ENCODE data around the gene ABCB7. TPM values are rescaled to one million over a fixed set of nuclear protein-coding genes. Genes with fewer than 3 reads are reported as not detected.
"Not testable (repeated sequence)": the region's sequence is repeated elsewhere in the genome, so short reads cannot be mapped to it uniquely, and the experiment has no call there.

ABCB7 gene
- polyA plus RNA-seq, 3 donors, result 7.1 to 12.4 (median 9.1) TPM

- WGBS, 3 donors, result 93 to 100% (median 94%) methylated on average over 1 of the region's 1 CpG
Measured at GRCh38 chrX:75113664-75114063, 42.4 kb downstream of the ABCB7 start.

GRCh38 chrX:75107863-75108509 lies 48.1 kb downstream of the ABCB7 start:
- WGBS, 3 donors, result 82 to 94% (median 93%) methylated on average over 6 of the region's 6 CpGs
- no peak overlapping the region for H3K27ac ChIP-seq (ENCODE audit: low read depth, low read length)

More at GRCh38 chrX:75113664-75114063, 42.4 kb downstream of the ABCB7 start:
- H3K27ac ChIP-seq (ENCODE audit: low read depth, low read length), result no peak overlapping the region

GRCh38 chrX:75106772-75107171 lies 49.3 kb downstream of the ABCB7 start:
- 82 to 98% (median 96%) methylated on average over 10 of the region's 10 CpGs for WGBS, 3 donors
- H3K27ac ChIP-seq (ENCODE audit: low read depth, low read length), result no peak overlapping the region

- no peak overlapping the region for H3K27ac ChIP-seq (ENCODE audit: low read depth, low read length)
- 65 to 81% (median 70%) methylated on average over 1 of the region's 1 CpG for WGBS, 3 donors
Measured at GRCh38 chrX:75096331-75096730, 59.8 kb downstream of the ABCB7 start.

GRCh38 chrX:75086731-75087195 lies 69.3 kb downstream of the ABCB7 start:
- 62 to 97% (median 69%) methylated on average over 2 of the region's 2 CpGs for WGBS, 3 donors
- H3K27ac ChIP-seq (ENCODE audit: low read depth, low read length), result no peak overlapping the region

- no peak overlapping the region for H3K27ac ChIP-seq (ENCODE audit: low read depth, low read length)
Measured at GRCh38 chrX:75084757-75085156, 71.3 kb downstream of the ABCB7 start.

GRCh38 chrX:75076429-75076828 lies 79.7 kb downstream of the ABCB7 start:
- no peak overlapping the region for H3K27ac ChIP-seq (ENCODE audit: low read depth, low read length)
- 83 to 100% (median 96%) methylated on average over 1 of the region's 1 CpG for WGBS, 3 donors

GRCh38 chrX:75074475-75074874 lies 81.6 kb downstream of the ABCB7 start:
- no peak overlapping the region for H3K27ac ChIP-seq (ENCODE audit: low read depth, low read length)
- WGBS, 3 donors, result 88 to 98% (median 90%) methylated on average over 1 of the region's 1 CpG

- 65 to 88% (median 86%) methylated on average over 3 of the region's 3 CpGs for WGBS, 3 donors
- H3K27ac ChIP-seq (ENCODE audit: low read depth, low read length), result no peak overlapping the region
Measured at GRCh38 chrX:75071334-75071733, 84.7 kb downstream of the ABCB7 start.

- WGBS, 3 donors, result 90 to 97% (median 90%) methylated on average over 2 of the region's 2 CpGs
- no peak overlapping the region for H3K27ac ChIP-seq (ENCODE audit: low read depth, low read length)
Measured at GRCh38 chrX:75067931-75068330, 88.2 kb downstream of the ABCB7 start.

GRCh38 chrX:75061701-75062100 lies 94.4 kb downstream of the ABCB7 start:
- WGBS, 3 donors, result 79 to 100% (median 91%) methylated on average over 1 of the region's 1 CpG
- H3K27ac ChIP-seq (ENCODE audit: low read depth, low read length), result no peak overlapping the region

- 50 to 100% (median 86%) methylated on average over 1 of the region's 1 CpG for WGBS, 3 donors
Measured at GRCh38 chrX:75051047-75051446, 105.0 kb downstream of the ABCB7 start.

GRCh38 chrX:75045369-75045768 lies 110.7 kb downstream of the ABCB7 start:
- no peak overlapping the region for H3K27ac ChIP-seq (ENCODE audit: low read depth, low read length)

More at GRCh38 chrX:75051047-75051446, 105.0 kb downstream of the ABCB7 start:
- H3K27ac ChIP-seq (ENCODE audit: low read depth, low read length), result no peak overlapping the region

- WGBS, 3 donors, result 86 to 100% (median 88%) methylated on average over 2 to 3 of the region's 4 CpGs
- not testable (repeated sequence) for H3K27ac ChIP-seq (ENCODE audit: low read depth, low read length)
Measured at GRCh38 chrX:75044142-75044541, 111.9 kb downstream of the ABCB7 start.

GRCh38 chrX:75038925-75039324 lies 117.2 kb downstream of the ABCB7 start:
- 18 to 69% (median 56%) methylated on average over 1 of the region's 1 CpG for WGBS, 3 donors
- H3K27ac ChIP-seq (ENCODE audit: low read depth, low read length), result no peak overlapping the region

Other genes starting within 250 kb of the ABCB7 start
- under 1 TPM; under 0.01 to 0.41 (median 0.04) TPM for gene NEXMIF, start 230.8 kb downstream of the ABCB7 start, polyA plus RNA-seq
- gene UPRT, start 117.8 kb upstream of the ABCB7 start, polyA plus RNA-seq, result 1 to 10 TPM; 4.5 to 8.7 (median 6.9) TPM